WTC11 (cell line): ENCODE results near the gene GTF3C1. TPM values are rescaled to one million over a fixed set of nuclear protein-coding genes. Genes with fewer than 3 reads are reported as not detected.

Experiments used
- ATAC-seq: fragments of 200-7000 bp; cut with Tn5 transposase; 2 replicates; pipeline ENCODE4 v1.10.0; 2021; ENCODE audit warnings: mild to moderate bottlenecking, moderate library complexity
- CTCF ChIA-PET: fragments of 300-600 bp; sonication (Branson Sonifier 250); formaldehyde crosslinking; loops from one replicate; lab custom pipeline; 2021; ENCODE audit warnings: antibody characterized with exemption; lab: Charles Lee
- POLR2A ChIA-PET: fragments of 350-600 bp; sonication (Branson Sonifier 250); formaldehyde crosslinking; loops from one replicate; lab custom pipeline; 2021; ENCODE audit warnings: antibody characterized with exemption; lab: Charles Lee
- DNase-seq: peaks from one replicate; pipeline ENCODE4 v3.0.0; 2021; ENCODE audit warnings: low spot score
- H3K27ac Mint-ChIP-seq: 2 replicates; pipeline ENCODE4 v1.8.0; 2021; ENCODE audit warnings: mixed read lengths
- H3K27me3 Mint-ChIP-seq: 2 replicates; pipeline ENCODE4 v1.8.0; 2021; ENCODE audit warnings: low read depth, mild to moderate bottlenecking, moderate library complexity, mixed read lengths
- H3K36me3 Mint-ChIP-seq: 2 replicates; pipeline ENCODE4 v1.8.0; 2021; ENCODE audit warnings: mixed read lengths
- H3K4me1 Mint-ChIP-seq: 2 replicates; pipeline ENCODE4 v1.8.0; 2022; ENCODE audit warnings: mixed read lengths
- H3K4me3 Mint-ChIP-seq: 2 replicates; pipeline ENCODE4 v1.8.0; 2021; ENCODE audit warnings: mild to moderate bottlenecking, moderate library complexity, mixed read lengths
- H3K9me3 Mint-ChIP-seq: 2 replicates; pipeline ENCODE4 v1.8.0; 2021; ENCODE audit warnings: mixed read lengths
- CREM ChIP-seq: sonication (generic); formaldehyde crosslinking; IDR thresholded peaks from 2 replicates; pipeline ENCODE4 v1.8.1; 2022; ENCODE audit warnings: mild to moderate bottlenecking, missing genetic modification reagents, moderate library complexity
- GTF2I ChIP-seq: fragments of 250-450 bp; sonication (Bioruptor Pico); conservative IDR thresholded peaks from 2 replicates; pipeline ENCODE4 v1.4.0; 2021; ENCODE audit warnings: mild to moderate bottlenecking
- JUN ChIP-seq: sonication (generic); formaldehyde crosslinking; IDR thresholded peaks from 2 replicates; pipeline ENCODE4 v1.8.0; 2023; ENCODE audit warnings: mild to moderate bottlenecking, missing genetic modification reagents
- KAT7 ChIP-seq: sonication (generic); formaldehyde crosslinking; IDR thresholded peaks from 2 replicates; pipeline ENCODE4 v1.8.1; 2023; ENCODE audit warnings: missing genetic modification reagents, mild to moderate bottlenecking, borderline replicate concordance
- MXD4 ChIP-seq: fragments of 250-450 bp; sonication (Bioruptor Pico); IDR thresholded peaks from 2 replicates; pipeline ENCODE4 v1.8.0; 2021; ENCODE audit warnings: mild to moderate bottlenecking, moderate library complexity, borderline replicate concordance
- SOX15 ChIP-seq: fragments of 250-450 bp; sonication (Bioruptor Pico); IDR thresholded peaks from 2 replicates; pipeline ENCODE4 v1.9.0; 2021; ENCODE audit warnings: mild to moderate bottlenecking
- ZNF121 ChIP-seq: sonication (generic); formaldehyde crosslinking; IDR thresholded peaks from 2 replicates; pipeline ENCODE4 v1.8.0; 2023; ENCODE audit warnings: missing genetic modification reagents
- ZNF219 ChIP-seq: sonication (generic); formaldehyde crosslinking; IDR thresholded peaks from 2 replicates; pipeline ENCODE4 v1.8.0; 2023; ENCODE audit warnings: missing genetic modification reagents, mild to moderate bottlenecking, borderline replicate concordance
- ZNF263 ChIP-seq: sonication (generic); formaldehyde crosslinking; IDR thresholded peaks from 2 replicates; pipeline ENCODE4 v1.8.1; 2022; ENCODE audit warnings: low read depth, mild to moderate bottlenecking, moderate library complexity, missing genetic modification reagents
- ZNF317 ChIP-seq: sonication (generic); formaldehyde crosslinking; IDR thresholded peaks from 2 replicates; pipeline ENCODE4 v1.8.1; 2023; ENCODE audit warnings: low read depth, mild to moderate bottlenecking, moderate library complexity, missing genetic modification reagents, borderline replicate concordance
- total RNA-seq: library from RNA; stranded (reverse); gene quantifications from 3 replicates; pipeline ENCODE4 v1.2.3, GENCODE V29; 2021
- TF ChIP-seq, protein P1 (sequence below): fragments of 250-450 bp; sonication (Bioruptor Pico); IDR thresholded peaks from 2 replicates; pipeline ENCODE4 v2.1.2; 2022; ENCODE audit warnings: mild to moderate bottlenecking, moderate library complexity
- TF ChIP-seq, protein P2 (sequence below): fragments of 200-600 bp; IDR thresholded peaks from 2 replicates; pipeline ENCODE4 v1.8.0; 2022; ENCODE audit warnings: antibody characterized with exemption
- TF ChIP-seq, protein P3 (sequence below): fragments of 250-450 bp; sonication (Bioruptor Pico); IDR thresholded peaks from 2 replicates; pipeline ENCODE4 v1.9.0; 2021; ENCODE audit warnings: moderate library complexity, mild to moderate bottlenecking, inconsistent platforms, borderline replicate concordance
- TF ChIP-seq, protein P4 (sequence below): sonication (generic); formaldehyde crosslinking; IDR thresholded peaks from 2 replicates; pipeline ENCODE4 v1.8.1; 2022; ENCODE audit warnings: low read depth, missing genetic modification reagents, borderline replicate concordance
- TF ChIP-seq, protein P5 (sequence below): sonication (generic); formaldehyde crosslinking; IDR thresholded peaks from 2 replicates; pipeline ENCODE4 v1.8.0; 2023; ENCODE audit warnings: mild to moderate bottlenecking, missing genetic modification reagents

The GTF3C1 gene
- total RNA-seq, 1 experiment from 2014 or later, result 146 TPM

DNA sequence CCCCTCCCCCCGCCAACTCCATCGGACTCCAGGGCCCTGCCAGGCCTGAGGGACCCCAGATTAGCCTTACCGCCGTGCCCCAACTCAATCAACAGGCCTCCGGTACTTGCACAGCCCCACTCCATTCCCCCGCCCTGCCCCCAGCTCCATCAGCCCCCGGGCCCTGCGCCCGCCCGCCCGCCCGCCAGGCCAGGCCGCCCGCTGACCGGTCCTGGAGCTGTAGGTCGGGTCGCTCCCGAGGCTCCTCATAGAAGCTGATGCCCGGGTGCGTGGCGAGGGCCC, 308 bp downstream of the GTF3C1 start:
- TF ChIP-seq ZNF263 (CRISPR knock-in tag) (no peak), GTF2I (CRISPR knock-in tag) (no peak), ZNF317 (no peak), MXD4 (CRISPR knock-in tag) (no peak), ZNF219 (CRISPR knock-in tag) (no peak)
- TF ChIP-seq, protein P1, sequence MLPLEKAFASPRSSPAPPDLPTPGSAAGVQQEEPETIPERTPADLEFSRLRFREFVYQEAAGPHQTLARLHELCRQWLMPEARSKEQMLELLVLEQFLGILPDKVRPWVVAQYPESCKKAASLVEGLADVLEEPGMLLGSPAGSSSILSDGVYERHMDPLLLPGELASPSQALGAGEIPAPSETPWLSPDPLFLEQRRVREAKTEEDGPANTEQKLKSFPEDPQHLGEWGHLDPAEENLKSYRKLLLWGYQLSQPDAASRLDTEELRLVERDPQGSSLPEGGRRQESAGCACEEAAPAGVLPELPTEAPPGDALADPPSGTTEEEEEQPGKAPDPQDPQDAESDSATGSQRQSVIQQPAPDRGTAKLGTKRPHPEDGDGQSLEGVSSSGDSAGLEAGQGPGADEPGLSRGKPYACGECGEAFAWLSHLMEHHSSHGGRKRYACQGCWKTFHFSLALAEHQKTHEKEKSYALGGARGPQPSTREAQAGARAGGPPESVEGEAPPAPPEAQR (CRISPR knock-in tag), result no peak
- TF ChIP-seq, protein P2, sequence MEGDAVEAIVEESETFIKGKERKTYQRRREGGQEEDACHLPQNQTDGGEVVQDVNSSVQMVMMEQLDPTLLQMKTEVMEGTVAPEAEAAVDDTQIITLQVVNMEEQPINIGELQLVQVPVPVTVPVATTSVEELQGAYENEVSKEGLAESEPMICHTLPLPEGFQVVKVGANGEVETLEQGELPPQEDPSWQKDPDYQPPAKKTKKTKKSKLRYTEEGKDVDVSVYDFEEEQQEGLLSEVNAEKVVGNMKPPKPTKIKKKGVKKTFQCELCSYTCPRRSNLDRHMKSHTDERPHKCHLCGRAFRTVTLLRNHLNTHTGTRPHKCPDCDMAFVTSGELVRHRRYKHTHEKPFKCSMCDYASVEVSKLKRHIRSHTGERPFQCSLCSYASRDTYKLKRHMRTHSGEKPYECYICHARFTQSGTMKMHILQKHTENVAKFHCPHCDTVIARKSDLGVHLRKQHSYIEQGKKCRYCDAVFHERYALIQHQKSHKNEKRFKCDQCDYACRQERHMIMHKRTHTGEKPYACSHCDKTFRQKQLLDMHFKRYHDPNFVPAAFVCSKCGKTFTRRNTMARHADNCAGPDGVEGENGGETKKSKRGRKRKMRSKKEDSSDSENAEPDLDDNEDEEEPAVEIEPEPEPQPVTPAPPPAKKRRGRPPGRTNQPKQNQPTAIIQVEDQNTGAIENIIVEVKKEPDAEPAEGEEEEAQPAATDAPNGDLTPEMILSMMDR, result no peak
- TF ChIP-seq, protein P3, sequence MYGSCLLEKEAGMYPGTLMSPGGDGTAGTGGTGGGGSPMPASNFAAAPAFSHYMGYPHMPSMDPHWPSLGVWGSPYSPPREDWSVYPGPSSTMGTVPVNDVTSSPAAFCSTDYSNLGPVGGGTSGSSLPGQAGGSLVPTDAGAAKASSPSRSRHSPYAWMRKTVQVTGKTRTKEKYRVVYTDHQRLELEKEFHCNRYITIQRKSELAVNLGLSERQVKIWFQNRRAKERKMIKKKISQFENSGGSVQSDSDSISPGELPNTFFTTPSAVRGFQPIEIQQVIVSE (CRISPR knock-in tag), result no peak
- TF ChIP-seq, protein P4, sequence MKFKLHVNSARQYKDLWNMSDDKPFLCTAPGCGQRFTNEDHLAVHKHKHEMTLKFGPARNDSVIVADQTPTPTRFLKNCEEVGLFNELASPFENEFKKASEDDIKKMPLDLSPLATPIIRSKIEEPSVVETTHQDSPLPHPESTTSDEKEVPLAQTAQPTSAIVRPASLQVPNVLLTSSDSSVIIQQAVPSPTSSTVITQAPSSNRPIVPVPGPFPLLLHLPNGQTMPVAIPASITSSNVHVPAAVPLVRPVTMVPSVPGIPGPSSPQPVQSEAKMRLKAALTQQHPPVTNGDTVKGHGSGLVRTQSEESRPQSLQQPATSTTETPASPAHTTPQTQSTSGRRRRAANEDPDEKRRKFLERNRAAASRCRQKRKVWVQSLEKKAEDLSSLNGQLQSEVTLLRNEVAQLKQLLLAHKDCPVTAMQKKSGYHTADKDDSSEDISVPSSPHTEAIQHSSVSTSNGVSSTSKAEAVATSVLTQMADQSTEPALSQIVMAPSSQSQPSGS, result no peak

DNA sequence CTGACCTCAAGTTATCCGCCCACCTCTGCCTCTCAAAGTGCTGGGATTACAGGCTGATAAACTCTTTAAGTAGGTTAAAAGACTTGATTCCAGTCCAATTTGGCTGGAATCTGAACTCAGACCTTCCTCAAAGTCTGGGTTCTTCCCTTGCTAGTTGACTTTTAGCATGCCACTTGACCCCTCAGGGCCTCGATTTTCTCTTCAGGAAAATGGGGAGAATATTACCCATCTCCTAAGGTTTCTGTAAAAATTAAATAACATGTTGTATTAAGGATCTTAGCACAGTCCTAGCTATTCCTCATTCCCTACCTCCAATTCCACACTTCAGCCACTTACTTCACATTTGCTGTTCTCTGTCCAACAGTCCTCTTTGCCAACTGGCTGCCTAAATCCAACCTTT, 1.9 kb downstream of the GTF3C1 start:
- ATAC-seq, result no peak
- ChIA-PET POLR2A (no interaction called here), CTCF (no interaction called here)
- H3K4me3 Mint-ChIP-seq, result no peak overlapping the region
- TF ChIP-seq, protein P5, sequence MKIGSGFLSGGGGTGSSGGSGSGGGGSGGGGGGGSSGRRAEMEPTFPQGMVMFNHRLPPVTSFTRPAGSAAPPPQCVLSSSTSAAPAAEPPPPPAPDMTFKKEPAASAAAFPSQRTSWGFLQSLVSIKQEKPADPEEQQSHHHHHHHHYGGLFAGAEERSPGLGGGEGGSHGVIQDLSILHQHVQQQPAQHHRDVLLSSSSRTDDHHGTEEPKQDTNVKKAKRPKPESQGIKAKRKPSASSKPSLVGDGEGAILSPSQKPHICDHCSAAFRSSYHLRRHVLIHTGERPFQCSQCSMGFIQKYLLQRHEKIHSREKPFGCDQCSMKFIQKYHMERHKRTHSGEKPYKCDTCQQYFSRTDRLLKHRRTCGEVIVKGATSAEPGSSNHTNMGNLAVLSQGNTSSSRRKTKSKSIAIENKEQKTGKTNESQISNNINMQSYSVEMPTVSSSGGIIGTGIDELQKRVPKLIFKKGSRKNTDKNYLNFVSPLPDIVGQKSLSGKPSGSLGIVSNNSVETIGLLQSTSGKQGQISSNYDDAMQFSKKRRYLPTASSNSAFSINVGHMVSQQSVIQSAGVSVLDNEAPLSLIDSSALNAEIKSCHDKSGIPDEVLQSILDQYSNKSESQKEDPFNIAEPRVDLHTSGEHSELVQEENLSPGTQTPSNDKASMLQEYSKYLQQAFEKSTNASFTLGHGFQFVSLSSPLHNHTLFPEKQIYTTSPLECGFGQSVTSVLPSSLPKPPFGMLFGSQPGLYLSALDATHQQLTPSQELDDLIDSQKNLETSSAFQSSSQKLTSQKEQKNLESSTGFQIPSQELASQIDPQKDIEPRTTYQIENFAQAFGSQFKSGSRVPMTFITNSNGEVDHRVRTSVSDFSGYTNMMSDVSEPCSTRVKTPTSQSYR (CRISPR knock-in tag), result no peak
- peaks cover 28% of the 10 kb centered on the region for H3K36me3 Mint-ChIP-seq
- H3K4me1 Mint-ChIP-seq, result peaks cover 18% of the 10 kb centered on the region
- H3K27me3 Mint-ChIP-seq, result peaks cover 2% of the 10 kb centered on the region; the same call in 1 of the 2 replicates
- no peak overlapping the region for H3K27ac Mint-ChIP-seq
- no peak for DNase-seq
- H3K9me3 Mint-ChIP-seq, result no peaks in the 10 kb centered on the region

More for the DNA sequence above, 308 bp downstream of the GTF3C1 start:
- Mint-ChIP-seq H3K27ac (peak overlapping the region; percentile 27; the same call in 1 of the 2 replicates), H3K4me1 (peaks cover 18% of the 10 kb centered on the region), H3K9me3 (no peaks in the 10 kb centered on the region), H3K4me3 (peak overlapping the region; percentile 100), H3K27me3 (peaks cover 2% of the 10 kb centered on the region; the same call in 1 of the 2 replicates), H3K36me3 (peaks cover 16% of the 10 kb centered on the region)
- ChIA-PET CTCF (interaction anchor here (0.7 to 2.2 kb wide), 8 partner anchors 11 to 759 kb away, joined by 3 to 20 read pairs (median 4); no protein-coding TSS in a partner anchor), POLR2A (interaction anchor here (1.6 kb wide), 1 partner anchor 10 kb away, joined by 3 read pairs; no protein-coding TSS in a partner anchor)
- DNase-seq (no peak), ATAC-seq (peak; percentile 44)

DNA sequence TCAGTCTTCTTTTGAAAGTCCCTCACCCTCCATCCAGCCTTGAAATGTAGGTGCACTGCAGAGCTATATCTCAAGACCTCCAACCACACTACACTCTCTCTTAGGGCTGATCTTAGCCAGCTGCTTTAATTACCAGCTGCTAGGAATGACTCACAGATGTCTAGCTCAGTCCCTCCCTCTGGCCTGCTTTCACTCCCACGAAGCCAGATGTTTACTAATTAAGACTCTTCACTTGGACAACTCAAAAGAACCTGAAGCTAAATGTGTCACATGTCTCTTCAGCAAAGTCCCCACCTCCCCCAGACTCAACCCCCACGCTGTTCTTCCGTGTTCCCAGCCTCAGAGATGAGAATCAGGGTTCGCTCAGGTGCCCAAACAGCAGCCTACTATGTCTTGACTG, 2.6 kb downstream of the GTF3C1 start:
- peaks cover 18% of the 10 kb centered on the region for H3K4me1 Mint-ChIP-seq
- no peak for ATAC-seq
- no peak for DNase-seq
- no peak overlapping the region for H3K27ac Mint-ChIP-seq
- CTCF ChIA-PET, result interaction anchor here (1.1 kb wide), 1 partner anchor 31 kb away, joined by 3 read pairs; no protein-coding TSS in a partner anchor
- no peak overlapping the region for H3K4me3 Mint-ChIP-seq
- POLR2A ChIA-PET, result no interaction called here
- TF ChIP-seq SOX15, result no peak
- no peak for TF ChIP-seq ZNF121 (CRISPR knock-in tag)
- no peak for TF ChIP-seq KAT7 (CRISPR knock-in tag)
- TF ChIP-seq JUN (CRISPR knock-in tag), result no peak
- no peak for TF ChIP-seq CREM
- no peaks in the 10 kb centered on the region for H3K9me3 Mint-ChIP-seq
- H3K36me3 Mint-ChIP-seq, result peaks cover 33% of the 10 kb centered on the region
- H3K27me3 Mint-ChIP-seq, result peaks cover 2% of the 10 kb centered on the region; the same call in 1 of the 2 replicates
